Choroid plexus epithelial cell (primary cell): ENCODE measurements around the gene FGFRL1.
A peak's percentile ranks its signal among the peaks of the same experiment; 100 is the strongest.

Experiments used
- DNase-seq: peaks from one replicate; pipeline ENCODE4 v3.0.0-alpha.2; 2010; ENCODE audit warnings: low read depth
- H3K4me3 ChIP-seq: 2 replicates; pipeline ENCODE4 v1.5.1; 2011; ENCODE audit warnings: low read depth, mild to moderate bottlenecking, control low read depth, low read length, moderate library complexity
- TF ChIP-seq, protein P1 (sequence below): conservative IDR thresholded peaks from 2 replicates; pipeline ENCODE4 v1.5.1; 2011; ENCODE audit warnings: low read depth, mild to moderate bottlenecking, control low read depth, inconsistent platforms, low read length, moderate library complexity

FGFRL1 gene

GRCh38 chr4:1001561-1002130 is 9.8 kb upstream of the FGFRL1 start:
- H3K4me3 ChIP-seq = no peak overlapping the region
- TF ChIP-seq, protein P1, sequence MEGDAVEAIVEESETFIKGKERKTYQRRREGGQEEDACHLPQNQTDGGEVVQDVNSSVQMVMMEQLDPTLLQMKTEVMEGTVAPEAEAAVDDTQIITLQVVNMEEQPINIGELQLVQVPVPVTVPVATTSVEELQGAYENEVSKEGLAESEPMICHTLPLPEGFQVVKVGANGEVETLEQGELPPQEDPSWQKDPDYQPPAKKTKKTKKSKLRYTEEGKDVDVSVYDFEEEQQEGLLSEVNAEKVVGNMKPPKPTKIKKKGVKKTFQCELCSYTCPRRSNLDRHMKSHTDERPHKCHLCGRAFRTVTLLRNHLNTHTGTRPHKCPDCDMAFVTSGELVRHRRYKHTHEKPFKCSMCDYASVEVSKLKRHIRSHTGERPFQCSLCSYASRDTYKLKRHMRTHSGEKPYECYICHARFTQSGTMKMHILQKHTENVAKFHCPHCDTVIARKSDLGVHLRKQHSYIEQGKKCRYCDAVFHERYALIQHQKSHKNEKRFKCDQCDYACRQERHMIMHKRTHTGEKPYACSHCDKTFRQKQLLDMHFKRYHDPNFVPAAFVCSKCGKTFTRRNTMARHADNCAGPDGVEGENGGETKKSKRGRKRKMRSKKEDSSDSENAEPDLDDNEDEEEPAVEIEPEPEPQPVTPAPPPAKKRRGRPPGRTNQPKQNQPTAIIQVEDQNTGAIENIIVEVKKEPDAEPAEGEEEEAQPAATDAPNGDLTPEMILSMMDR = no peak
- DNase-seq = no peak

DNA sequence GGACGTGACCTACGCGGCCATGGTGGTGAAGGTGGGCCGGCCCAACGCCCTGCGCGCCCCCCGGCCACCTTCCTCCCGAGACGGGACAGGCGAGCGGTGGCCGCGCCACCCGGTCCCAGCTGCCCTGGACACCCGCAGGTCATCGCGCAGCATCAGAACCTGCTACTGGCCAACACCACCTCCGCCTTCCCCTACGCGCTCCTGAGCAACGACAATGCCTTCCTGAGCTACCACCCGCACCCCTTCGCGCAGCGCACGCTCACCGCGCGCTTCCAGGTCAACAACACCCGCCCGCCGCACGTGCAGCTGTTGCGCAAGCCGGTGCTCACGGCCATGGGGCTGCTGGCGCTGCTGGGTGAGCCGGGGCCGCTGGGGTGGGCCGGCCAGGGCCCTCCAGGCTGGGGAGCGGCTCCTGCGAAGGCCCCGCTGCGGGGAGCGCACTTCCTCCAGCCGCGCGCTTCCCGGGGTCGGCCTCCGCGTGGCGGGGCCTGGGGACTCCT is 9.2 kb upstream of the FGFRL1 start:
- TF ChIP-seq, protein P1 = no peak
- DNase-seq = peak; percentile 34
- no peak overlapping the region for H3K4me3 ChIP-seq

DNA sequence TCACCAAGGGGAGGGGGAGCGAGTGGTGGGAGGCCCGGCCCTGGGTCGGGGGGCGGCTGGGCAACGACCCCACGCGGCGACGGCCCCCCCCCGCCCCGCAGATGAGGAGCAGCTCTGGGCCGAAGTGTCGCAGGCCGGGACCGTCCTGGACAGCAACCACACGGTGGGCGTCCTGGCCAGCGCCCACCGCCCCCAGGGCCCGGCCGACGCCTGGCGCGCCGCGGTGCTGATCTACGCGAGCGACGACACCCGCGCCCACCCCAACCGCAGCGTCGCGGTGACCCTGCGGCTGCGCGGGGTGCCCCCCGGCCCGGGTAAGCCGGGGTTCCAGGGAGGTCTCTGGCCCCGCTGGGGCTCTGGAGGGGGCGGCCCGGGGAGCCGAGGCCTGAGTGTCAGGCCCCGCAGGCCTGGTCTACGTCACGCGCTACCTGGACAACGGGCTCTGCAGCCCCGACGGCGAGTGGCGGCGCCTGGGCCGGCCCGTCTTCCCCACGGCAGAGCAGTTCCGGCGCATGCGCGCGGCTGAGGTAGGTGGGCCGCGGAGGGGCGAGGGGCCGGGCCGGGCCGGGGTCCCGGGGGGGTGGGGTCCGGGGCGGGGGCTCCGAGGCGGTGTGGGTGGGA is 8.7 kb upstream of the FGFRL1 start:
- no peak overlapping the region for H3K4me3 ChIP-seq
- DNase-seq = no peak
- TF ChIP-seq, protein P1 = no peak

- no peak overlapping the region for H3K4me3 ChIP-seq
- no peak for DNase-seq
- TF ChIP-seq, protein P1 = no peak
Observed at GRCh38 chr4:1003271-1004070, 8.0 kb upstream of the FGFRL1 start.

- DNase-seq = no peak
- no peak overlapping the region for H3K4me3 ChIP-seq
- TF ChIP-seq, protein P1 = no peak
Observed at GRCh38 chr4:1004071-1004418, 7.4 kb upstream of the FGFRL1 start.

GRCh38 chr4:1004557-1005485 is 6.6 kb upstream of the FGFRL1 start:
- no peak overlapping the region for H3K4me3 ChIP-seq
- TF ChIP-seq, protein P1 = no peak
- no peak for DNase-seq
